ENCODE data around the gene TSPAN5.

The TSPAN5 gene

GRCh38 chr4:98643755-98644154 is 14.7 kb downstream of the TSPAN5 start:
- Histone ChIP-seq H3K36me3 (ENCODE audit: control insufficient read depth in 2 of 2, insufficient read depth in 2 of 2, low read length in 2 of 2) (no peaks in the 10 kb centered on the region), H3K9me3 (ENCODE audit: control insufficient read depth in 2 of 2, low read length in 2 of 2) (no peaks in the 10 kb centered on the region), H3K27ac (ENCODE audit: low read length) (no peak overlapping the region), H3K4me3 (ENCODE audit: low read length in 2 of 2) (no peak overlapping the region), H3K9ac (ENCODE audit: low read length in 2 of 2) (no peak overlapping the region), H3K27me3 (ENCODE audit: control insufficient read depth in 1 of 2, insufficient read depth in 2 of 2, low read length in 2 of 2) (no peaks in the 10 kb centered on the region), H3K4me1 (ENCODE audit: control insufficient read depth, insufficient read depth, low read length) (peaks cover 3% of the 10 kb centered on the region)

GRCh38 chr4:98642991-98643426 is 15.4 kb downstream of the TSPAN5 start:
- Histone ChIP-seq H3K9ac (ENCODE audit: low read length in 2 of 2) (no peak overlapping the region), H3K27ac (ENCODE audit: low read length) (no peak overlapping the region), H3K27me3 (ENCODE audit: control insufficient read depth in 1 of 2, insufficient read depth in 2 of 2, low read length in 2 of 2) (no peaks in the 10 kb centered on the region), H3K4me1 (ENCODE audit: control insufficient read depth, insufficient read depth, low read length) (peaks cover 3% of the 10 kb centered on the region), H3K9me3 (ENCODE audit: control insufficient read depth in 2 of 2, low read length in 2 of 2) (no peaks in the 10 kb centered on the region), H3K36me3 (ENCODE audit: control insufficient read depth in 2 of 2, insufficient read depth in 2 of 2, low read length in 2 of 2) (no peaks in the 10 kb centered on the region), H3K4me3 (ENCODE audit: low read length in 2 of 2) (no peak overlapping the region)

GRCh38 chr4:98641906-98642668 is 16.3 kb downstream of the TSPAN5 start:
- Histone ChIP-seq H3K4me1 (ENCODE audit: control insufficient read depth, insufficient read depth, low read length) (peaks cover 3% of the 10 kb centered on the region), H3K36me3 (ENCODE audit: control insufficient read depth in 2 of 2, insufficient read depth in 2 of 2, low read length in 2 of 2) (no peaks in the 10 kb centered on the region), H3K9me3 (ENCODE audit: control insufficient read depth in 2 of 2, low read length in 2 of 2) (no peaks in the 10 kb centered on the region), H3K9ac (ENCODE audit: low read length in 2 of 2) (no peak overlapping the region), H3K27ac (ENCODE audit: low read length) (no peak overlapping the region), H3K4me3 (ENCODE audit: low read length in 2 of 2) (no peak overlapping the region), H3K27me3 (ENCODE audit: control insufficient read depth in 1 of 2, insufficient read depth in 2 of 2, low read length in 2 of 2) (no peaks in the 10 kb centered on the region)

- Histone ChIP-seq H3K36me3 (ENCODE audit: control insufficient read depth in 2 of 2, insufficient read depth in 2 of 2, low read length in 2 of 2) (no peaks in the 10 kb centered on the region), H3K27ac (ENCODE audit: low read length) (no peak overlapping the region), H3K4me3 (ENCODE audit: low read length in 2 of 2) (no peak overlapping the region), H3K27me3 (ENCODE audit: control insufficient read depth in 1 of 2, insufficient read depth in 2 of 2, low read length in 2 of 2) (no peaks in the 10 kb centered on the region), H3K9ac (ENCODE audit: low read length in 2 of 2) (no peak overlapping the region), H3K4me1 (ENCODE audit: control insufficient read depth, insufficient read depth, low read length) (peaks cover 3% of the 10 kb centered on the region), H3K9me3 (ENCODE audit: control insufficient read depth in 2 of 2, low read length in 2 of 2) (no peaks in the 10 kb centered on the region)
Observed at GRCh38 chr4:98641376-98641775, 17.0 kb downstream of the TSPAN5 start.

- Histone ChIP-seq H3K27me3 (ENCODE audit: control insufficient read depth in 1 of 2, insufficient read depth in 2 of 2, low read length in 2 of 2) (no peaks in the 10 kb centered on the region), H3K4me1 (ENCODE audit: control insufficient read depth, insufficient read depth, low read length) (peaks cover 3% of the 10 kb centered on the region), H3K36me3 (ENCODE audit: control insufficient read depth in 2 of 2, insufficient read depth in 2 of 2, low read length in 2 of 2) (no peaks in the 10 kb centered on the region), H3K9ac (ENCODE audit: low read length in 2 of 2) (no peak overlapping the region), H3K27ac (ENCODE audit: low read length) (no peak overlapping the region), H3K4me3 (ENCODE audit: low read length in 2 of 2) (no peak overlapping the region), H3K9me3 (ENCODE audit: control insufficient read depth in 2 of 2, low read length in 2 of 2) (no peaks in the 10 kb centered on the region)
Observed at GRCh38 chr4:98639523-98639922, 18.9 kb downstream of the TSPAN5 start.

- Histone ChIP-seq H3K4me3 (ENCODE audit: low read length in 2 of 2) (no peak overlapping the region), H3K4me1 (ENCODE audit: control insufficient read depth, insufficient read depth, low read length) (peaks cover 3% of the 10 kb centered on the region), H3K36me3 (ENCODE audit: control insufficient read depth in 2 of 2, insufficient read depth in 2 of 2, low read length in 2 of 2) (no peaks in the 10 kb centered on the region), H3K9me3 (ENCODE audit: control insufficient read depth in 2 of 2, low read length in 2 of 2) (no peaks in the 10 kb centered on the region), H3K27ac (ENCODE audit: low read length) (no peak overlapping the region), H3K27me3 (ENCODE audit: control insufficient read depth in 1 of 2, insufficient read depth in 2 of 2, low read length in 2 of 2) (no peaks in the 10 kb centered on the region), H3K9ac (ENCODE audit: low read length in 2 of 2) (no peak overlapping the region)
Observed at GRCh38 chr4:98639108-98639507, 19.3 kb downstream of the TSPAN5 start.

- Histone ChIP-seq H3K4me1 (ENCODE audit: control insufficient read depth, insufficient read depth, low read length) (peaks cover 3% of the 10 kb centered on the region), H3K27me3 (ENCODE audit: control insufficient read depth in 1 of 2, insufficient read depth in 2 of 2, low read length in 2 of 2) (no peaks in the 10 kb centered on the region), H3K9ac (ENCODE audit: low read length in 2 of 2) (no peak overlapping the region), H3K4me3 (ENCODE audit: low read length in 2 of 2) (no peak overlapping the region), H3K9me3 (ENCODE audit: control insufficient read depth in 2 of 2, low read length in 2 of 2) (no peaks in the 10 kb centered on the region), H3K27ac (ENCODE audit: low read length) (no peak overlapping the region), H3K36me3 (ENCODE audit: control insufficient read depth in 2 of 2, insufficient read depth in 2 of 2, low read length in 2 of 2) (no peaks in the 10 kb centered on the region)
Observed at GRCh38 chr4:98638661-98639060, 19.8 kb downstream of the TSPAN5 start.

- Histone ChIP-seq H3K9ac (ENCODE audit: low read length in 2 of 2) (no peak overlapping the region), H3K36me3 (ENCODE audit: control insufficient read depth in 2 of 2, insufficient read depth in 2 of 2, low read length in 2 of 2) (no peaks in the 10 kb centered on the region)
Observed at GRCh38 chr4:98634061-98634460, 24.4 kb downstream of the TSPAN5 start.

GRCh38 chr4:98633159-98633558 is 25.3 kb downstream of the TSPAN5 start:
- Histone ChIP-seq H3K36me3 (ENCODE audit: control insufficient read depth in 2 of 2, insufficient read depth in 2 of 2, low read length in 2 of 2) (no peaks in the 10 kb centered on the region), H3K9ac (ENCODE audit: low read length in 2 of 2) (no peak overlapping the region), H3K27me3 (ENCODE audit: control insufficient read depth in 1 of 2, insufficient read depth in 2 of 2, low read length in 2 of 2) (no peaks in the 10 kb centered on the region), H3K4me3 (ENCODE audit: low read length in 2 of 2) (no peak overlapping the region), H3K27ac (ENCODE audit: low read length) (no peak overlapping the region), H3K9me3 (ENCODE audit: control insufficient read depth in 2 of 2, low read length in 2 of 2) (no peaks in the 10 kb centered on the region), H3K4me1 (ENCODE audit: control insufficient read depth, insufficient read depth, low read length) (no peaks in the 10 kb centered on the region)

More at GRCh38 chr4:98634061-98634460, 24.4 kb downstream of the TSPAN5 start:
- no peaks in the 10 kb centered on the region for H3K27me3 ChIP-seq (ENCODE audit: control insufficient read depth in 1 of 2, insufficient read depth in 2 of 2, low read length in 2 of 2)
- H3K4me1 ChIP-seq (ENCODE audit: control insufficient read depth, insufficient read depth, low read length) = no peaks in the 10 kb centered on the region
- H3K4me3 ChIP-seq (ENCODE audit: low read length in 2 of 2) = no peak overlapping the region
- no peak overlapping the region for H3K27ac ChIP-seq (ENCODE audit: low read length)
- H3K9me3 ChIP-seq (ENCODE audit: control insufficient read depth in 2 of 2, low read length in 2 of 2) = no peaks in the 10 kb centered on the region

- Histone ChIP-seq H3K9ac (ENCODE audit: low read length in 2 of 2) (no peak overlapping the region), H3K27ac (ENCODE audit: low read length) (no peak overlapping the region)
Observed at GRCh38 chr4:98632258-98632657, 26.2 kb downstream of the TSPAN5 start.

GRCh38 chr4:98631506-98631905 is 26.9 kb downstream of the TSPAN5 start:
- Histone ChIP-seq H3K27me3 (ENCODE audit: control insufficient read depth in 1 of 2, insufficient read depth in 2 of 2, low read length in 2 of 2) (no peaks in the 10 kb centered on the region), H3K9ac (ENCODE audit: low read length in 2 of 2) (no peak overlapping the region), H3K9me3 (ENCODE audit: control insufficient read depth in 2 of 2, low read length in 2 of 2) (no peaks in the 10 kb centered on the region), H3K4me1 (ENCODE audit: control insufficient read depth, insufficient read depth, low read length) (peaks cover under 1% of the 10 kb centered on the region), H3K27ac (ENCODE audit: low read length) (no peak overlapping the region), H3K4me3 (ENCODE audit: low read length in 2 of 2) (no peak overlapping the region), H3K36me3 (ENCODE audit: control insufficient read depth in 2 of 2, insufficient read depth in 2 of 2, low read length in 2 of 2) (no peaks in the 10 kb centered on the region)

More at GRCh38 chr4:98632258-98632657, 26.2 kb downstream of the TSPAN5 start:
- Histone ChIP-seq H3K9me3 (ENCODE audit: control insufficient read depth in 2 of 2, low read length in 2 of 2) (no peaks in the 10 kb centered on the region), H3K4me3 (ENCODE audit: low read length in 2 of 2) (no peak overlapping the region), H3K4me1 (ENCODE audit: control insufficient read depth, insufficient read depth, low read length) (no peaks in the 10 kb centered on the region), H3K27me3 (ENCODE audit: control insufficient read depth in 1 of 2, insufficient read depth in 2 of 2, low read length in 2 of 2) (no peaks in the 10 kb centered on the region), H3K36me3 (ENCODE audit: control insufficient read depth in 2 of 2, insufficient read depth in 2 of 2, low read length in 2 of 2) (no peaks in the 10 kb centered on the region)

All from stomach smooth muscle (tissue), 2 donors.